HG03066 (cell line): ENCODE measurements around the gene HNRNPDL.
"Not testable (repeated sequence)": the region's sequence is repeated elsewhere in the genome, so short reads cannot be mapped to it uniquely, and the experiment has no call there.

Experiments used
- ATAC-seq: cut with Tn5 transposase; IDR thresholded peaks from one replicate; pipeline ENCODE4 v1.9.1; 2021; ENCODE audit warnings: low read depth; ENCODE audit not compliant: unreplicated experiment

HNRNPDL gene

GRCh38 chr4:82433791-82434190 lies 3.5 kb upstream of the HNRNPDL start:
- no peak for ATAC-seq

- no peak for ATAC-seq
These were observed 2.3 kb upstream of the HNRNPDL start for GRCh38 chr4:82432596-82432995.

GRCh38 chr4:82431831-82432230 lies 1.6 kb upstream of the HNRNPDL start:
- ATAC-seq: no peak

- ATAC-seq: peak; percentile 2
These were observed 893 bp upstream of the HNRNPDL start for GRCh38 chr4:82430964-82431745.

GRCh38 chr4:82429728-82430192 lies 502 bp downstream of the HNRNPDL start:
- peak; percentile 5 for ATAC-seq

- ATAC-seq: peak; percentile 45
These were observed 1.1 kb downstream of the HNRNPDL start for GRCh38 chr4:82428969-82429727.

GRCh38 chr4:82428526-82428968 lies 1.7 kb downstream of the HNRNPDL start:
- ATAC-seq: no peak

- no peak for ATAC-seq
These were observed 4.8 kb downstream of the HNRNPDL start for GRCh38 chr4:82425478-82425877.

- no peak for ATAC-seq
These were observed 6.8 kb downstream of the HNRNPDL start for GRCh38 chr4:82423245-82424054.

GRCh38 chr4:82422616-82423015 lies 7.6 kb downstream of the HNRNPDL start:
- no peak for ATAC-seq

GRCh38 chr4:82421796-82422560 lies 8.3 kb downstream of the HNRNPDL start:
- ATAC-seq: no peak

GRCh38 chr4:82419451-82419850 lies 10.8 kb downstream of the HNRNPDL start:
- ATAC-seq: no peak

- no peak for ATAC-seq
These were observed 14.3 kb downstream of the HNRNPDL start for GRCh38 chr4:82415922-82416365.

- not testable (repeated sequence) for ATAC-seq
These were observed 15.2 kb downstream of the HNRNPDL start for GRCh38 chr4:82415061-82415460.

GRCh38 chr4:82403725-82404124 lies 26.5 kb downstream of the HNRNPDL start:
- ATAC-seq: no peak

GRCh38 chr4:82402196-82402775 lies 28.0 kb downstream of the HNRNPDL start:
- ATAC-seq: no peak

- ATAC-seq: no peak
These were observed 28.7 kb downstream of the HNRNPDL start for GRCh38 chr4:82401600-82401999.

- no peak for ATAC-seq
These were observed 32.0 kb downstream of the HNRNPDL start for GRCh38 chr4:82398263-82398662.

- ATAC-seq: no peak
These were observed 32.7 kb downstream of the HNRNPDL start for GRCh38 chr4:82397527-82397926.

GRCh38 chr4:82394896-82395295 lies 35.4 kb downstream of the HNRNPDL start:
- no peak for ATAC-seq
